SK-N-SH (cell line): ENCODE measurements around the gene GTF2I. TPM values are rescaled to one million over a fixed set of nuclear protein-coding genes. Genes with fewer than 3 reads are reported as not detected.
"Not testable (repeated sequence)": the region's sequence is repeated elsewhere in the genome, so short reads cannot be mapped to it uniquely, and the experiment has no call there.

Source experiments
- CTCF ChIA-PET: fragments of 300-600, 350-600 bp; formaldehyde crosslinking; extraction: SDS; loops from one replicate; lab custom pipeline; 2021; lab: Yijun Ruan, JAX
- POLR2A ChIA-PET: fragments of 350-600 bp; sonication (Branson Sonifier 250); formaldehyde crosslinking; extraction: SDS; loops from one replicate; lab custom pipeline; 2020; ENCODE audit warnings: antibody characterized with exemption, inconsistent platforms; lab: Yijun Ruan, JAX
- DNase-seq: peaks from one replicate; pipeline ENCODE4 v3.0.0; 2012
- H2AFZ ChIP-seq: fragments of 200-600 bp; sonication (generic); 2 replicates; pipeline ENCODE4 v1.8.1; 2016; ENCODE audit warnings: antibody characterized with exemption, mild to moderate bottlenecking, low read depth
- H3F3A ChIP-seq: fragments of 200-600 bp; sonication (generic); replicated peaks from 2 replicates; pipeline ENCODE3; 2016; ENCODE audit warnings: antibody characterized with exemption, mild to moderate bottlenecking; ENCODE audit not compliant: insufficient read depth
- H3K27ac ChIP-seq, 2 experiments: fragments of 200-500 bp in 1 of 2; fragments of 200-600 bp in 1 of 2; sonication (Bioruptor generic) in 1 of 2; sonication (generic), shearing (Covaris generic) in 1 of 2; 2 replicates each; pipeline versions ENCODE4 v1.5.1 to v1.6.1; 2014 to 2016; ENCODE audit warnings: low read depth in 2 of 2, inconsistent platforms in 1 of 2, low read length in 1 of 2, mild to moderate bottlenecking in 1 of 2, mixed read lengths in 1 of 2
- H3K27me3 ChIP-seq: fragments of 200-600 bp; sonication (generic), shearing (Covaris generic); 2 replicates; pipeline ENCODE4 v1.6.1; 2016; ENCODE audit warnings: mixed run types; ENCODE audit not compliant: insufficient read depth
- H3K36me3 ChIP-seq, 2 experiments: fragments of 200-500 bp in 1 of 2; fragments of 200-600 bp in 1 of 2; sonication (Bioruptor generic) in 1 of 2; sonication (generic) in 1 of 2; replicated peaks in 1 of 2; 2 replicates each; pipeline versions ENCODE3 to v1.5.1; 2014 to 2016; ENCODE audit warnings: low read length in 1 of 2, mild to moderate bottlenecking in 1 of 2; ENCODE audit not compliant: insufficient read depth in 2 of 2, control insufficient read depth in 1 of 2
- H3K4me1 ChIP-seq, 2 experiments: fragments of 200-500 bp in 1 of 2; fragments of 200-600 bp in 1 of 2; sonication (Bioruptor generic) in 1 of 2; sonication (generic), shearing (Covaris generic) in 1 of 2; 2 replicates each; pipeline versions ENCODE4 v1.5.1 to v1.6.1; 2014 to 2016; ENCODE audit warnings: low read depth in 1 of 2, low read length in 1 of 2, mixed run types in 1 of 2; ENCODE audit not compliant: insufficient read depth in 2 of 2, control insufficient read depth in 1 of 2
- H3K4me2 ChIP-seq: fragments of 200-600 bp; sonication (generic), shearing (Covaris generic); 2 replicates; pipeline ENCODE4 v1.6.1; 2017; ENCODE audit warnings: mixed run types
- H3K4me3 ChIP-seq, 2 experiments: fragments of 200-500 bp in 1 of 2; fragments of 200-600 bp in 1 of 2; sonication (Bioruptor generic) in 1 of 2; sonication (generic), shearing (Covaris generic) in 1 of 2; 2 replicates each; pipeline versions ENCODE4 v1.5.1 to v1.8.1; 2014 to 2016; ENCODE audit warnings: low read depth in 2 of 2, inconsistent platforms in 1 of 2, low read length in 1 of 2, mild to moderate bottlenecking in 1 of 2, mixed read lengths in 1 of 2, moderate library complexity in 1 of 2
- H3K79me2 ChIP-seq: fragments of 200-600 bp; sonication (generic); 2 replicates; pipeline ENCODE4 v1.8.1; 2017; ENCODE audit warnings: mild to moderate bottlenecking; ENCODE audit not compliant: insufficient read depth
- H3K9ac ChIP-seq: fragments of 200-600 bp; sonication (generic); 2 replicates; pipeline ENCODE4 v1.6.1; 2017; ENCODE audit warnings: mixed run types
- H3K9me2 ChIP-seq: fragments of 200-600 bp; sonication (generic); 2 replicates; pipeline ENCODE4 v1.6.1; 2017; ENCODE audit warnings: mixed run types
- H3K9me3 ChIP-seq: fragments of 200-600 bp; sonication (generic); 2 replicates; pipeline ENCODE4 v1.6.1; 2017; ENCODE audit warnings: mixed run types, mild to moderate bottlenecking, moderate library complexity
- H4K20me1 ChIP-seq: fragments of 200-600 bp; sonication (generic); 2 replicates; pipeline ENCODE4 v1.6.1; 2017; ENCODE audit warnings: mild to moderate bottlenecking, mixed run types; ENCODE audit not compliant: insufficient read depth
- WGBS: methylation state at CpG from one replicate; pipeline ENCODE4 v1.1.6; 2017; ENCODE audit warnings: low lambda C conversion rate; 5-methylcytosine and 5-hydroxymethylcytosine counted together
- polyA plus RNA-seq, 3 experiments: library from polyadenylated mRNA; depleted of rRNA; stranded (reverse); fragments of >200 nt; gene quantifications; 2 replicates each; pipeline ENCODE4 v1.2.3, GENCODE V29; 2012

The GTF2I gene
- polyA plus RNA-seq, 1 of the 3 experiments (the other 2 are of a cell fraction) = 90.5 TPM

DNA sequence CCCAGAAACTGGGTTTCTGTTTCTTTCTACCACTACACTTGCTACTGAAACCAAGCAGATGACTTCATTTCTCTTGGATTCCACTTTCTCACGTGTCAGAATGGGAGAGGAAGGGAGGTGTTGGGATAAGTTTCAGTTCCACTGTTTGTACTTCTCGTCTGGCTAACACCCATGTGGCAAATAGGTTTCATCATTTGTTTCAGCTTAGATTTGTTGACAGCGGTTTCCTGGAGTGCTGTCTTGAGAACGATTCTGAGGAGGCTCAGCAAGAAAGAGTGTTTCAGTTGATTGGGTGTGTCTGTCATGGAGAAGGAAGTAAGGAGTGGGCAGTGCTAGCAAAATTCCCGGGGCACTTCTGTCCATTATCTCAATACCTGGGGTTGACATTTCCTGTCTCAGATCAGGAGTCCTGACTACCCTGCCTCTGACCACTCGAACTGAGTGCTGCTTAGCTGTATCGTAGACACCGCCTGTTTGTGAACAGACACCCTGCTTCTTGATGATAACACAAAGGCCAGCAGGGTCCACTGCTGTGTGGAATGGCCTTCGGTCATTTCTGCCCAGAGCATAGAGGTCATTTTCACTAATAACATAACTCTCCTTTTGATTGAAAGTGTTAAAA lies 86.5 kb downstream of the GTF2I start:
- H3K4me1 ChIP-seq, H3K27me3 ChIP-seq, H3K79me2 ChIP-seq, H3K36me3 ChIP-seq, DNase-seq, H3K4me2 ChIP-seq, H2AFZ ChIP-seq, H3K27ac ChIP-seq, H3K4me3 ChIP-seq, H3K9ac ChIP-seq, H3F3A ChIP-seq, H3K9me3 ChIP-seq, CTCF ChIA-PET, H3K9me2 ChIP-seq, POLR2A ChIA-PET, H4K20me1 ChIP-seq: not testable (repeated sequence)
- WGBS = no CpG with 5 or more reads among the region's 9 CpGs

DNA sequence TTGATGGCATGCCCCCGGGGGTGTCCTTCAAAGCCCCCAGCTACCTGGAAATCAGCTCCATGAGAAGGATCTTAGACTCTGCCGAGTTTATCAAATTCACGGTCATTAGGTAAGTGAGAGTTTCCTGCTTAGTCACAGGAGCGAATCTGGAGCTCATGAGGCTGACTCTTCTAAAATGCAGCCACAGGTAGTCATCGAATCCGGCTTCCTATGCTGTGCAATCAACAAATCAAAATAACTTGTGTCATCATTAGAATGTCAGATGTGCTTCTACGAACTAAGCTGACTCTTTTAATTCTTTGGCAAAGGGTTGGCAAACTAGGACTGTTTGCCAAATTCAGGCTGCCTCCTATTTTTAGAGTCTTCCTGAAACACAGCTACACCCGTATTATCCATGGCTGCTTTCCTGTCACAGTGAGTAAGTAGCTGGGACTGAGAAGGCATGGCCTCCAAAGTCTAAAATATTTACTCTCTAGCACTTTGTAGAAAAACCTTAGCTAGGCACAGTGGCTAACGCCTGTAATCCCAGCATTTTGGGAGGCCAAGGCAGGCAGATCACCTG lies 96.5 kb downstream of the GTF2I start:
- H3K27me3 ChIP-seq, POLR2A ChIA-PET, H4K20me1 ChIP-seq, H3K27ac ChIP-seq, H3K4me2 ChIP-seq, H3K9me3 ChIP-seq, H3K4me1 ChIP-seq, H3K9ac ChIP-seq, H3K36me3 ChIP-seq, DNase-seq, H3F3A ChIP-seq, H3K9me2 ChIP-seq, H3K4me3 ChIP-seq, CTCF ChIA-PET, H2AFZ ChIP-seq, H3K79me2 ChIP-seq: not testable (repeated sequence)
- WGBS = no CpG with 5 or more reads among the region's 9 CpGs

DNA sequence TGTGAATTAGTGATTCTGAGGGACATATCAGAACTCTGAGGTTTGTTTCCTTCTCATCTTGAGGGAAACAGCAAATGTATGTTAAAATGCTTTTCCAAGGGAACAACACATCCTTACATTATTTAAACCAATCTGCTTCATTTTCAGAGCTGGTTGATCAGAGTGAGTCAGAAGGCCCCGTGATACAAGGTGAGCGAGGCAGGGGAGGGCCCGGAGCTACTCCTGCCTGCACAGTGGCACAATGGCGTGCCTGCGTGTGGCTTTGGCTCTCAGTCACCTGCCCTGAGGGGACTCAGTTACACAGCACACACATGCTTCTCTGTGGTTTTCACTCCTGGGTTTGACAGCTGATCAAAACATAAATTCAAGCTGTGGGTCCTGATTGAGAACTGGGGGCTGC lies 99.2 kb downstream of the GTF2I start:
- H4K20me1 ChIP-seq, H3K27me3 ChIP-seq, H3K79me2 ChIP-seq, H3K4me2 ChIP-seq, H3K9me2 ChIP-seq, DNase-seq, H3K9ac ChIP-seq, H3K27ac ChIP-seq, H3K4me1 ChIP-seq, H3K4me3 ChIP-seq, H3K9me3 ChIP-seq, POLR2A ChIA-PET, H2AFZ ChIP-seq, CTCF ChIA-PET, H3K36me3 ChIP-seq, H3F3A ChIP-seq: not testable (repeated sequence)
- no CpG with 5 or more reads among the region's 5 CpGs for WGBS

DNA sequence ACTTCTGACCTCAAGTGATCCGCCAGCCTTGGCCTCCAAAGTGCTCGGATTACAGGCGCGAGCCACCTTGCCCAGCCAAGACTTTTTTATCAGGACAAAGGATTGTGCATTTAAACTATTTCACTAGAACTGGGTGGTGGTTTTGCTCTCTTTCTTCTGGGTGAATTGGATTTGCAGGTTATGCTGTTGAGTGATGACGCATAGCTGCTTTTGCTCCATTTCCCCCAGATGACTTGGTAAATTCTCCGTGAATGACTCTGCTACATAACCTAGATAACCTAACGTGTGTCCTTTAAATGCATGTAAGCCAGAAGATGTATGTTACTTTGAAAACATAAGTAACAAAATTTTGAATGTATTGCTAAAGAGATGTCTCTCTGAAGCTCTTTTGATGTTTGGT lies 100.8 kb downstream of the GTF2I start:
- H3K4me3 ChIP-seq, H3K9me2 ChIP-seq, H3K79me2 ChIP-seq, H2AFZ ChIP-seq, H3K27me3 ChIP-seq, H3K9ac ChIP-seq, CTCF ChIA-PET, H3K9me3 ChIP-seq, H3F3A ChIP-seq, H3K4me2 ChIP-seq, POLR2A ChIA-PET, H3K36me3 ChIP-seq, H4K20me1 ChIP-seq, H3K4me1 ChIP-seq, DNase-seq, H3K27ac ChIP-seq: not testable (repeated sequence)
- no CpG with 5 or more reads among the region's 7 CpGs for WGBS

DNA sequence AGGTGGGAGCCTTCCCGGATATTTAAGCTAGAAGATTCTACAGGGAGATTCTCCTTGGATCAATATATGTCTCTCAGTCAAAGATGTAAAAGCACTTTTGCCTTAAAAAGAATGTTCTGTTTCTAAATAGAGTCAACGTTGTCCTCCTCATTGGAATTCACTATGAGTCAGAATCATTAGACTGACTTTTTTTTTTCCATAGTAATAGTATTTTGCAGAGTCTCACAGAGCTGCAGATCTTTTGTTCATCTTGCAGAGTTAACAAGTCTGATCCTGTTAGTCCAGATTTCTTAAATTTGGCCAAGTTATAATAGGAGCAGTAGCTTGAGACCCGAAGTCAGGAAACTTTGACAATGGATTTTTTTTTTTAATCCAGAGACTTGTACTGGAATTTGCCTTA lies 101.5 kb downstream of the GTF2I start:
- H3K27ac ChIP-seq, H3K36me3 ChIP-seq, H3K79me2 ChIP-seq, H3F3A ChIP-seq, H3K9me2 ChIP-seq, H2AFZ ChIP-seq, H3K9me3 ChIP-seq, H3K4me3 ChIP-seq, H3K4me1 ChIP-seq, H4K20me1 ChIP-seq, H3K9ac ChIP-seq, POLR2A ChIA-PET, CTCF ChIA-PET, DNase-seq, H3K27me3 ChIP-seq, H3K4me2 ChIP-seq: not testable (repeated sequence)
- WGBS = no CpG with 5 or more reads among the region's 3 CpGs

DNA sequence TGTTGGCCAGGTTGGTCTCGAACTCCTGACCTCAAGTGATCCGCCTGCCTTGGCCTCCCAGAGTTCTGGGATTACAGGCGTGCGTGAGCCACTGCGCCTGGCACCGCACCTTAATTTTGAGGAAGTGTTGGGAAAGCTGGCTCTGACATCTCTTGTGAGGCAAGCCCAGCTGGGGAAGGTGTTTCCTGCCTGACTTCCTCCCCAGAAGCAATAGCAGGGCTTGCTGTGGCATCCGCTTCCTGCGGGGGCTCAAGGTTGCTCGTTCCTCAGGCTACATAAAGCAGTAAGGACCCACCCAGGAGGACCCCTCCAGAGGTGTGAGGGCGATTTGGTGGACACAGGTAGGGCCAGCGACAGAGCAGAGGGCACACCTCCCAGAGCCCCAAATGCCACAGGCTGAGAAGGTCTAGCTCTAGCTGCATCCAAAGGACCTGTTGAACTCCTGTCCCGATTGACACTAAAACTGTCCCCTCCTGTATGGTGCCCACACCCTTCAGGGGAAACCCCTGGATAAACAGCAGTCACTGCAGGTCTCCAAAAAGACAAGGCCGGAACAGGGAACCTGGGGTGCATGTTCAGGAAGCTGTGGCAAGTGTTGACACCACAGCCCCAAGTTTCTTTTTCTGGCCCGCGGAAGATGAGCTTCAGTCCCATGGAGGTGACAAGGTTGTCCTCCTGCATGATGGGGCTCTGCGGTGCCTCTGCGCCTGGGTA lies 107.8 kb downstream of the GTF2I start:
- H3K36me3 ChIP-seq, H3K4me2 ChIP-seq, H3F3A ChIP-seq, H3K79me2 ChIP-seq, CTCF ChIA-PET, H3K27ac ChIP-seq, H3K27me3 ChIP-seq, H2AFZ ChIP-seq, POLR2A ChIA-PET, DNase-seq, H3K9ac ChIP-seq, H4K20me1 ChIP-seq, H3K9me2 ChIP-seq, H3K4me1 ChIP-seq, H3K9me3 ChIP-seq, H3K4me3 ChIP-seq: not testable (repeated sequence)
- WGBS = no CpG with 5 or more reads among the region's 17 CpGs
